Fibroblast of skin of scalp (primary cell): Measurements from ENCODE around the gene EFEMP1.

Experiments
- DNase-seq: peaks from one replicate; pipeline ENCODE4 v3.0.0-alpha.2; 2013

EFEMP1 gene

GRCh38 chr2:55931281-55931680 is 7.7 kb upstream of the EFEMP1 start:
- DNase-seq = no peak

- no peak for DNase-seq
Measured at GRCh38 chr2:55929476-55929875, 5.9 kb upstream of the EFEMP1 start.

- no peak for DNase-seq
Measured at GRCh38 chr2:55926974-55927373, 3.4 kb upstream of the EFEMP1 start.

- DNase-seq = no peak
Measured at GRCh38 chr2:55926246-55926645, 2.7 kb upstream of the EFEMP1 start.

- DNase-seq = no peak
Measured at GRCh38 chr2:55923982-55924321, 370 bp upstream of the EFEMP1 start.

DNA sequence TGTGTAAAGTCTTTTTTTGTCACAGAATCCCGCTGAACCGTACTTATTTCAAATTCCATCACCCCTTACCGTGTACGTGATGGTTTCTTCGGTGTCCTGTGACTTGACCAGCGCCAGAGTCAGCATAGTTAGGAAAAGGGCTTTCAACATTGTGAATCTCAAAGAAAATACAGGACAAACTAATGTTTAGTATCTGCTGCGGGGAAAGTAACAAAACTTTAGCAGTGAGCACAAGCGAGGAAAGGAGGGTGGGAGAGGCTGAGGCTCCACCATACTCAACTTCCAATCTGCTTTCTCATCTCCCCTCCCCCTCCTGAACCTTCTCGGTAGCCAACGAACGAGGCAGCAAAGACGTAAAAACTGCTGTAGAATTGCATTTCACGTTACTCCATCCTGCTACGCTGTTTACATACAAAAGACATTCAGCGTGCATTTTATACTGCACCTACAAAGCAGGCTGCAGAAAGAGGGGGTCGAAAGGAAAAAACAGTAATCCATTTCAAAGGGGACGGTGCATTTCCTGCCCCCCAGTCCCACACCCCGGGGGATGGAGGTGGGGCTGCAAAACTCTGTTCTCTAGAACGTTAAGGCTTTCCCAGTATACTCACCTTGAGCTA is 1.2 kb downstream of the EFEMP1 start:
- no peak for DNase-seq

- DNase-seq = no peak
Measured at GRCh38 chr2:55919574-55919973, 4.0 kb downstream of the EFEMP1 start.

- no peak for DNase-seq
Measured at GRCh38 chr2:55918856-55919255, 4.7 kb downstream of the EFEMP1 start.

- no peak for DNase-seq
Measured at GRCh38 chr2:55917713-55918390, 5.7 kb downstream of the EFEMP1 start.

DNA sequence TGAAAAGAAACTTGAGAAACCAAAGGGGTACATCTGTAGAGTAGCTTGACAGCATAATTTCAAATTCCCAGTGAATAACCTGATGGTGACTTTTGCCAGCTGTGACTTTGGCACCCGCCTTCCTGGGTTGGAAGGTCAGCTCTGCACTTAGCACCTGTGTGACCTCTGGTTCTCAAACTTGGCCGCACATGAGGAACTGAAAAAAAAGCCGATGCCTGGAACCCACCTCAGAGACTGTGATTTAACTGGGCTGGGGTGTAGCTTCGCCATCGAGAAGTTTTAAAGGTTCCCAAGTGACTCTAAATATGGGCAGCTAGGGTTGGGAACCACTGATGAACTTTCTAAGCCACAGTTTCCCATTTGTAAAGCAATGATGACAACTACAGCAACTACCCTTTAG is 6.5 kb downstream of the EFEMP1 start:
- no peak for DNase-seq

GRCh38 chr2:55916473-55917049 is 7.0 kb downstream of the EFEMP1 start:
- no peak for DNase-seq

GRCh38 chr2:55914786-55915185 is 8.8 kb downstream of the EFEMP1 start:
- DNase-seq = no peak

- DNase-seq = no peak
Measured at GRCh38 chr2:55912926-55913325, 10.7 kb downstream of the EFEMP1 start.

DNA sequence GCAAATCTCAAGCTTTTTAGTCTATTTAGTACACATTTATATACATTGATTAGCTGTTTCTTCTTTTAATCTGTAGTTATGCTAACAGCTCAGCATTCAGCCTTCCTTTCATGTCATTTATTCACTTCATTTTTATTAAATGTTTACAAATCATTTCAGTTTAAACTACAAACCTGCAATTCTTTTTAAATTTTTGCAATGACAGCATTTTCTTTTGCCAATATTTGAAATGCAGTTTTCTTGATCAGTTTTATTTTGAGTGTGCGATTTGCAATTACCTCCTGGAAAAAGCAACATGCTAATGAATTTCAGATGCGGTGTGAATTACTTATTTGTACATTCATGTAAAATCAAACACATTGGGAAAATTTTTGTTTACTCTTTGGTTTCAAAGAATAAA is 13.5 kb downstream of the EFEMP1 start:
- DNase-seq = no peak

- DNase-seq = no peak
Measured at GRCh38 chr2:55907686-55908085, 15.9 kb downstream of the EFEMP1 start.

- DNase-seq = no peak
Measured at GRCh38 chr2:55906993-55907392, 16.6 kb downstream of the EFEMP1 start.

- no peak for DNase-seq
Measured at GRCh38 chr2:55903727-55904126, 19.9 kb downstream of the EFEMP1 start.

DNA sequence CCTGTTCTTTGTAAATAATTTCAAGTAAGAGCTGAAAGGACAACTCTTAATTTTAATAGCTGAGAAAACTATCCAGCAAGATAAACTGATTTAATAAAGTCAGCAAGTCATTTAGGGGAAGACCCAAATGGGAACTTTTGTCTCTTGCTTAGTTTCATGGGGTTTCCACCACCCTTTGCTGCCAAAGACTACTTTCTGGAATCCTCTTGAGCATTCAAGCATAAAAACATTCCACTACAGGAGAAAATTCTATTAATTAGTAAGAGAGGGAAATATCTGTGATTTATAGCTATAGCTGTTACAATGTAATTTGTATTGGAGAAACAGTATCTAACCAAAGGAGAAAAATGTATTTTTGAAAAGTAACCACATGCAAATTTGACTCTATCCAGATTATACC is 20.6 kb downstream of the EFEMP1 start:
- no peak for DNase-seq

DNA sequence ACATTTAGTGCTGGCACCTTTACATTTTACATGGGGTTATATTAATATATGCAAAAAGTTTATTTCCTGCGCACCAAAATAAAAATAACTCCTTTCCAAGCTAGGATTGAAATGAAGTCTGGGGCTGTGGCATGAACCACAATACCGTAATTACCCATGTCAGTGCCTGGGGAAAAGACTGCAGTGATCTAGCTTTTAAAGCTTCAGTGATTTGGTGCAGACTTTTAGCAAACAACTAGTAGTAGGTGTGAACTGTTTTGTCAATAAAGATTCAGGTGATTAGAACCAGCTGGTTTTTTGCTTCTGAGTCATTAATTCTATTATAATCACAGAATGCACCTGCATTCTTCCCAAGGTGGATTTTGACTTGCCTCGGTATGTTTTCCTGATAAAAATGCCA is 21.2 kb downstream of the EFEMP1 start:
- no peak for DNase-seq

- DNase-seq = no peak
Measured at GRCh38 chr2:55901941-55902340, 21.6 kb downstream of the EFEMP1 start.

GRCh38 chr2:55901322-55901721 is 22.3 kb downstream of the EFEMP1 start:
- DNase-seq = peak; percentile 63

GRCh38 chr2:55899881-55900280 is 23.7 kb downstream of the EFEMP1 start:
- DNase-seq = peak; percentile 89

DNA sequence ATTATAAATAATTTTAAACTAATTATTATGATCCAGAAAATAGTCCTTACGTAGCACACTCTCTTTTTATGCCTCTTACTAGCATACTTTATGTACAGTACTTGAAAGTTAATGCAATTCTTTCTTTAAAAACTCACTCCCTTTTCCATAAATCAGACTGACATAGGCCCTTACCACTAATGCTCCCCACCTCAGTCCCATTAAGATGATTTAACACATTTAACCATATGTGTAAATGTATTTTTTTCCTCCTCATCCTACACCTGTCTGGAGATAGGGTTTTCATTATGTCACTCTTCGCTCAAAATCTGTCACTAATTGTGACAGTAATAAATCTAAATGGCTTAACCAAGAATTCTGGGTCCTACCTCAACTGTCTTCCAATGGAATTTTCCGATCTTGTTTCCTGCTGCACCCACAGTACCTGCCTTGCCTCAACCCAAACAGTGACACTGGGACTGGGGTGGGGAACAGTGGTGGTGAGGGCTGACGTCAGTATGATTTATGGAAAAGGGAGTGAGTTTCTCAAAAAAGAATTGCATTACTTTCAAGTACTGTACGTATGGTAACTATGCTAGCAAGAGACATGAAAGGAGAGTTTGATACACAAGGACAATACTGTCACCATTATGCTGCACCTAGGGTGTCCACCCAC is 25.1 kb downstream of the EFEMP1 start:
- no peak for DNase-seq

DNA sequence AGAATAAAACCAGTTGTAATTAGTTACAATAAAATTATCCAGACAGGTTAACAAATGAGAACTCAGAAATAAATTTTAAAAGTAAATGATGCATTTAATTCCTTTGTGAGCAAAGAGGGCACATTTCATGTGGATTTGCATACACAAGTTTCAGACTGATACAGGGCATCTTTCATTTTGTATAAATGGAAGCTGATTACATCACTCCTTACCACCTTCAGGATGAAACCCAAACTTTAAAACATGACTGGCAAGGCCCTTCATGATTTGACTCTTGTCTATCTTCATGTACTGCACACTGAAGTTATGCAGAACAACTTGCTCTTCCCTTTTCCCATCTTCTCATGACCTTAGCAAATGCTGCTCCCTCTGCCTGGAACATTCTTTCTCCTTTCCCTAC is 26.9 kb downstream of the EFEMP1 start:
- no peak for DNase-seq
